ENCODE results near the gene CCNK.

GRCh38 chr14:99507860-99508640, 26.8 kb downstream of the CCNK start:
- no peak for TF ChIP-seq CTCF (IDR thresholded peaks at IDR 0.05)
- no peak for TF ChIP-seq POLR2A (IDR thresholded peaks at IDR 0.05)
- no peak for TF ChIP-seq POLR2AphosphoS5 (IDR thresholded peaks at IDR 0.05)
